Liver (tissue), 9 donors: ENCODE data around the gene APPBP2. TPM values are rescaled to one million over a fixed set of nuclear protein-coding genes. Genes with fewer than 3 reads are reported as not detected.

Source experiments
- DNase-seq: peaks from one replicate; pipeline ENCODE4 v3.0.0-alpha.2; 2017; ENCODE audit warnings: low spot score
- H3K27ac ChIP-seq, 2 donors: one replicate each; pipeline ENCODE4 v1.7.0; 2013; ENCODE audit warnings: inconsistent platforms in 2 of 2, low read length in 2 of 2, control low read depth in 1 of 2, low read depth in 1 of 2, mild to moderate bottlenecking in 1 of 2
- H3K27me3 ChIP-seq, 4 donors: one replicate each; pipeline versions ENCODE4 v1.6.1 to v1.7.0; 2013; ENCODE audit warnings: low read length in 3 of 4, inconsistent platforms in 1 of 4, mild to moderate bottlenecking in 1 of 4, moderate library complexity in 1 of 4; ENCODE audit not compliant: control insufficient read depth in 4 of 4, insufficient read depth in 4 of 4
- H3K36me3 ChIP-seq, 4 donors: one replicate each; pipeline versions ENCODE4 v1.6.1 to v1.7.0; 2013; ENCODE audit warnings: low read length in 3 of 4, mild to moderate bottlenecking in 3 of 4, low read depth in 1 of 4, moderate library complexity in 1 of 4; ENCODE audit not compliant: control insufficient read depth in 4 of 4, insufficient read depth in 3 of 4
- H3K4me1 ChIP-seq, 4 donors: one replicate each; pipeline versions ENCODE4 v1.6.1 to v1.7.0; 2013; ENCODE audit warnings: low read length in 3 of 4, mild to moderate bottlenecking in 3 of 4, moderate library complexity in 1 of 4; ENCODE audit not compliant: control insufficient read depth in 4 of 4, insufficient read depth in 4 of 4
- H3K4me3 ChIP-seq, 3 donors: one replicate each; pipeline versions ENCODE4 v1.6.1 to v1.7.0; 2013; ENCODE audit warnings: low read length in 3 of 3, control low read depth in 1 of 3, low read depth in 1 of 3, mild to moderate bottlenecking in 1 of 3
- H3K9ac ChIP-seq, 2 donors: one replicate each; pipeline ENCODE4 v1.7.0; 2013; ENCODE audit warnings: low read length in 2 of 2, mild to moderate bottlenecking in 2 of 2, moderate library complexity in 2 of 2, control low read depth in 1 of 2, low read depth in 1 of 2
- H3K9me3 ChIP-seq, 4 donors: one replicate each; pipeline versions ENCODE4 v1.6.1 to v1.7.0; 2013; ENCODE audit warnings: low read length in 3 of 4; ENCODE audit not compliant: control insufficient read depth in 4 of 4
- EGR1 ChIP-seq, 2 donors: IDR thresholded peaks; 2 replicates each; pipeline ENCODE4 v1.6.1; 2016 to 2018; ENCODE audit warnings: antibody characterized with exemption in 2 of 2, low read depth in 2 of 2
- FOXA1 ChIP-seq: IDR thresholded peaks from 2 replicates; pipeline ENCODE4 v1.6.1; 2016; ENCODE audit warnings: antibody characterized with exemption
- FOXA2 ChIP-seq: IDR thresholded peaks from 2 replicates; pipeline ENCODE4 v1.6.1; 2016; ENCODE audit warnings: antibody characterized with exemption
- GABPA ChIP-seq, 2 donors: IDR thresholded peaks in 1 of 2; conservative IDR thresholded peaks in 1 of 2; 2 replicates each; pipeline ENCODE4 v1.6.1; 2016; ENCODE audit warnings: antibody characterized with exemption in 2 of 2, mild to moderate bottlenecking in 1 of 2, moderate library complexity in 1 of 2
- HNF4A ChIP-seq, 2 donors: conservative IDR thresholded peaks; 2 replicates each; pipeline ENCODE4 v1.6.1; 2016; ENCODE audit warnings: antibody characterized with exemption in 2 of 2, mild to moderate bottlenecking in 2 of 2
- HNF4G ChIP-seq: IDR thresholded peaks from 2 replicates; pipeline ENCODE4 v1.6.1; 2016; ENCODE audit warnings: antibody characterized with exemption
- JUND ChIP-seq, 2 donors: IDR thresholded peaks; 2 replicates each; pipeline ENCODE4 v1.6.1; 2016; ENCODE audit warnings: antibody characterized with exemption in 2 of 2
- MAX ChIP-seq: IDR thresholded peaks from 2 replicates; pipeline ENCODE4 v1.6.1; 2016; ENCODE audit warnings: antibody characterized with exemption
- NR2F2 ChIP-seq: IDR thresholded peaks from 2 replicates; pipeline ENCODE4 v1.6.1; 2016; ENCODE audit warnings: antibody characterized with exemption
- REST ChIP-seq: IDR thresholded peaks from 2 replicates; pipeline ENCODE4 v1.6.1; 2016; ENCODE audit warnings: antibody characterized with exemption, mild to moderate bottlenecking
- RXRA ChIP-seq, 2 donors: IDR thresholded peaks; 2 replicates each; pipeline ENCODE4 v1.6.1; 2017 to 2018; ENCODE audit warnings: antibody characterized with exemption in 2 of 2, mild to moderate bottlenecking in 1 of 2
- SP1 ChIP-seq: IDR thresholded peaks from 2 replicates; pipeline ENCODE4 v1.6.1; 2018; ENCODE audit warnings: antibody characterized with exemption, mild to moderate bottlenecking
- YY1 ChIP-seq: IDR thresholded peaks from 2 replicates; pipeline ENCODE4 v1.6.1; 2016; ENCODE audit warnings: antibody characterized with exemption, mild to moderate bottlenecking
- WGBS: extraction: QIAGEN DNeasy Blood & Tissue Kit; methylation state at CpG from one replicate; pipeline ENCODE4 v1.1.7; 2013; 5-methylcytosine and 5-hydroxymethylcytosine counted together
- polyA plus RNA-seq, 2 donors: library from polyadenylated mRNA; stranded (reverse) in 1 of 2; unstranded in 1 of 2; fragments of 200-250 nt in 1 of 2; fragments of >200 nt in 1 of 2; fragmentation: Nextera tagmentation in 1 of 2; extraction: Ambion mirVana in 1 of 2; gene quantifications; one replicate each; pipeline versions ENCODE4 v1.2.1 to v1.2.3, GENCODE V29; 2013 to 2015
- total RNA-seq, 2 donors: library from RNA; depleted of rRNA; stranded (reverse); fragments of >200 nt; gene quantifications; one replicate each; pipeline ENCODE4 v1.2.3, GENCODE V29; 2014
- TF ChIP-seq, protein P1 (sequence below): fragments of 150-350 bp; IDR thresholded peaks from 2 replicates; pipeline ENCODE4 v1.5.1; 2017; ENCODE audit warnings: improper control_type of control experiment, low read depth, low read length; ENCODE audit not compliant: missing input control
- TF ChIP-seq, protein P2 (sequence below): IDR thresholded peaks from 2 replicates; pipeline ENCODE4 v1.6.1; 2016; ENCODE audit warnings: antibody characterized with exemption
- donor health status: healthy.
- donor health status: healthy.
- donor health status: healthy.
- donor health status: healthy.
- donor health status: healthy.

The APPBP2 gene
- total and polyA plus RNA-seq, 4 donors, result 4.6 to 17.3 (median 9.2) TPM

GRCh38 chr17:60559659-60559994 is 33.6 kb upstream of the APPBP2 start:
- peak overlapping the region; percentile 28 to 48 for H3K27ac ChIP-seq
- H3K9ac ChIP-seq, result no peak overlapping the region
- no peaks in the 10 kb centered on the region for H3K36me3 ChIP-seq
- 56% methylated on average over 8 of the region's 8 CpGs for WGBS
- peaks cover 2 to 26% (median 20%) of the 10 kb centered on the region in 4 donors for H3K4me1 ChIP-seq
- no peaks in the 10 kb centered on the region for H3K27me3 ChIP-seq
- no peak for DNase-seq
- TF ChIP-seq FOXA2 (no peak), RXRA (IDR thresholded peaks at IDR 0.05) (no peak), JUND (IDR thresholded peaks at IDR 0.05) (no peak), NR2F2 (no peak), HNF4A (conservative IDR thresholded peaks at IDR 0.05) (no peak), EGR1 (IDR thresholded peaks at IDR 0.05; ENCODE audit: low read depth in 2 of 2) (no peak), GABPA (IDR thresholded peaks at IDR 0.05 in 1 of 2, conservative IDR thresholded peaks at IDR 0.05 in 1 of 2) (no peak), SP1 (no peak), REST (no peak)
- TF ChIP-seq, protein P1, sequence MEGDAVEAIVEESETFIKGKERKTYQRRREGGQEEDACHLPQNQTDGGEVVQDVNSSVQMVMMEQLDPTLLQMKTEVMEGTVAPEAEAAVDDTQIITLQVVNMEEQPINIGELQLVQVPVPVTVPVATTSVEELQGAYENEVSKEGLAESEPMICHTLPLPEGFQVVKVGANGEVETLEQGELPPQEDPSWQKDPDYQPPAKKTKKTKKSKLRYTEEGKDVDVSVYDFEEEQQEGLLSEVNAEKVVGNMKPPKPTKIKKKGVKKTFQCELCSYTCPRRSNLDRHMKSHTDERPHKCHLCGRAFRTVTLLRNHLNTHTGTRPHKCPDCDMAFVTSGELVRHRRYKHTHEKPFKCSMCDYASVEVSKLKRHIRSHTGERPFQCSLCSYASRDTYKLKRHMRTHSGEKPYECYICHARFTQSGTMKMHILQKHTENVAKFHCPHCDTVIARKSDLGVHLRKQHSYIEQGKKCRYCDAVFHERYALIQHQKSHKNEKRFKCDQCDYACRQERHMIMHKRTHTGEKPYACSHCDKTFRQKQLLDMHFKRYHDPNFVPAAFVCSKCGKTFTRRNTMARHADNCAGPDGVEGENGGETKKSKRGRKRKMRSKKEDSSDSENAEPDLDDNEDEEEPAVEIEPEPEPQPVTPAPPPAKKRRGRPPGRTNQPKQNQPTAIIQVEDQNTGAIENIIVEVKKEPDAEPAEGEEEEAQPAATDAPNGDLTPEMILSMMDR, result no peak
- peak overlapping the region; percentile 28 to 65 (median 44) for H3K4me3 ChIP-seq
- H3K9me3 ChIP-seq, result peaks cover 0 to 2% (median 0%) of the 10 kb centered on the region in 4 donors

DNA sequence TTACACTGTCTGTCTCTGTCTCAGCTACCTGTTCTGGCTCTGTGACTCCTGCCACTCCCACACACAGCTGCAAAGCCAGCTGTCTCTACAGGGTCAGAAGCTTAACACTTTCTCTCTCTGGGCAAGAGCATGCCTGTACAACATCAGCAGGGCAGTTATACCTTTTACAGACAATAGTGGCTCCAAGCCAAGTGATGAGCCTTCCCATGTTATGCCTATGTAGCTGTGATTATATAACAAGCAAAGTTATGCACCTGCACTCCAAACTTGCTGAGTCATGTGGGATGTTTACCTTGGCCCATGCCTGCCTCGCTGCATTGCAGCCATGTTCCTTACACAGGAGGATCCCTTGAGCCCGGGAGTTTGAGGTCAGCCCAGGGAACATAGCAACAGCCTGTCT is 31.8 kb upstream of the APPBP2 start:
- WGBS, result 65% methylated on average over 2 of the region's 2 CpGs
- no peak for DNase-seq
- TF ChIP-seq YY1 (peak; percentile 59), JUND (IDR thresholded peaks at IDR 0.05) (no peak), SP1 (no peak)
- H3K4me1 ChIP-seq, result peaks cover 2 to 21% (median 15%) of the 10 kb centered on the region in 4 donors
- no peak overlapping the region for H3K9ac ChIP-seq
- no peak overlapping the region for H3K4me3 ChIP-seq
- H3K27me3 ChIP-seq, result no peaks in the 10 kb centered on the region
- H3K36me3 ChIP-seq, result no peaks in the 10 kb centered on the region
- no peak overlapping the region for H3K27ac ChIP-seq
- H3K9me3 ChIP-seq, result peaks cover 0 to 7% (median 1%) of the 10 kb centered on the region in 4 donors

- Histone ChIP-seq H3K27me3 (no peaks in the 10 kb centered on the region), H3K4me1 (peaks cover 2 to 16% (median 9%) of the 10 kb centered on the region in 4 donors), H3K36me3 (no peaks in the 10 kb centered on the region), H3K4me3 (no peak overlapping the region), H3K9ac (no peak overlapping the region), H3K9me3 (peaks cover 0 to 7% (median 1%) of the 10 kb centered on the region in 4 donors), H3K27ac (no peak overlapping the region)
- WGBS, result 98% methylated on average over 4 of the region's 4 CpGs
- DNase-seq, result no peak
- TF ChIP-seq, protein P2, sequence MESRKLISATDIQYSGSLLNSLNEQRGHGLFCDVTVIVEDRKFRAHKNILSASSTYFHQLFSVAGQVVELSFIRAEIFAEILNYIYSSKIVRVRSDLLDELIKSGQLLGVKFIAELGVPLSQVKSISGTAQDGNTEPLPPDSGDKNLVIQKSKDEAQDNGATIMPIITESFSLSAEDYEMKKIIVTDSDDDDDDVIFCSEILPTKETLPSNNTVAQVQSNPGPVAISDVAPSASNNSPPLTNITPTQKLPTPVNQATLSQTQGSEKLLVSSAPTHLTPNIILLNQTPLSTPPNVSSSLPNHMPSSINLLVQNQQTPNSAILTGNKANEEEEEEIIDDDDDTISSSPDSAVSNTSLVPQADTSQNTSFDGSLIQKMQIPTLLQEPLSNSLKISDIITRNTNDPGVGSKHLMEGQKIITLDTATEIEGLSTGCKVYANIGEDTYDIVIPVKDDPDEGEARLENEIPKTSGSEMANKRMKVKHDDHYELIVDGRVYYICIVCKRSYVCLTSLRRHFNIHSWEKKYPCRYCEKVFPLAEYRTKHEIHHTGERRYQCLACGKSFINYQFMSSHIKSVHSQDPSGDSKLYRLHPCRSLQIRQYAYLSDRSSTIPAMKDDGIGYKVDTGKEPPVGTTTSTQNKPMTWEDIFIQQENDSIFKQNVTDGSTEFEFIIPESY, result no peak
- no peak for TF ChIP-seq MAX
- no peak for TF ChIP-seq NR2F2
- no peak for TF ChIP-seq HNF4G
- TF ChIP-seq GABPA (IDR thresholded peaks at IDR 0.05 in 1 of 2, conservative IDR thresholded peaks at IDR 0.05 in 1 of 2), result no peak
- TF ChIP-seq FOXA2, result no peak
- no peak for TF ChIP-seq REST
- TF ChIP-seq HNF4A (conservative IDR thresholded peaks at IDR 0.05), result no peak
- no peak for TF ChIP-seq EGR1 (IDR thresholded peaks at IDR 0.05; ENCODE audit: low read depth in 2 of 2)
- no peak for TF ChIP-seq FOXA1
Observed at GRCh38 chr17:60555786-60556185, 29.7 kb upstream of the APPBP2 start.
